Measurements from ENCODE around the gene PLET1.

- TF ChIP-seq CTCF (IDR thresholded peaks at IDR 0.05; ENCODE audit: insufficient read depth, low read length), result no peak
- no peak for TF ChIP-seq POLR2AphosphoS5 (IDR thresholded peaks at IDR 0.05; ENCODE audit: low read depth)
- TF ChIP-seq GABPA (IDR thresholded peaks at IDR 0.05; ENCODE audit: low read depth), result no peak
- TF ChIP-seq REST (IDR thresholded peaks at IDR 0.05; ENCODE audit: insufficient replicate concordance, low read depth), result no peak
- TF ChIP-seq SPI1 (IDR thresholded peaks at IDR 0.05; ENCODE audit: borderline replicate concordance, low read depth), result no peak
These were observed 30.8 kb downstream of the PLET1 start for GRCh38 chr11:112229746-112230433.

Data from HL-60 (cell line).